Caco-2 (cell line): ENCODE measurements around the gene ANKRD13A. TPM values are rescaled to one million over a fixed set of nuclear protein-coding genes. Genes with fewer than 3 reads are reported as not detected.
"Not testable (repeated sequence)": the region's sequence is repeated elsewhere in the genome, so short reads cannot be mapped to it uniquely, and the experiment has no call there.

Source experiments
- BruUV-seq: library from RNA; stranded (reverse); fragments of 400-500 nt; replicated peaks from 2 replicates; lab custom pipeline; 2021; lab: Mats Ljungman, UMichigan
- CTCF ChIA-PET: fragments of 300-600 bp; sonication (Branson Sonifier 250); formaldehyde crosslinking; loops from one replicate; lab custom pipeline; 2022; ENCODE audit warnings: antibody characterized with exemption; lab: Charles Lee
- POLR2A ChIA-PET: fragments of 300-600 bp; sonication (Branson Sonifier 250); formaldehyde crosslinking; loops from one replicate; lab custom pipeline; 2022; ENCODE audit warnings: antibody characterized with exemption; lab: Charles Lee
- DNase-seq, 2 experiments: peaks; one replicate each; pipeline versions ENCODE4 v3.0.0 to v3.0.0-alpha.2; 2020 to 2022
- H3K27me3 ChIP-seq: replicated peaks from 2 replicates; pipeline ENCODE4 v1.6.0; 2011; ENCODE audit warnings: low read length; ENCODE audit not compliant: control insufficient read depth, insufficient read depth
- H3K36me3 ChIP-seq: 2 replicates; pipeline ENCODE4 v1.5.1; 2011; ENCODE audit warnings: low read length; ENCODE audit not compliant: control insufficient read depth, insufficient read depth
- H3K4me1 ChIP-seq: fragments of 250-450 bp; sonication (Bioruptor Pico); 2 replicates; pipeline ENCODE4 v1.5.1; 2020; ENCODE audit warnings: mild to moderate bottlenecking
- H3K4me3 ChIP-seq: 2 replicates; pipeline ENCODE4 v1.5.1; 2011; ENCODE audit warnings: low read depth, mild to moderate bottlenecking, control low read depth, low read length
- H3K9me3 ChIP-seq: fragments of 250-450 bp; sonication (Bioruptor Pico); 2 replicates; pipeline ENCODE4 v1.5.1; 2020; ENCODE audit warnings: mild to moderate bottlenecking, moderate library complexity
- H3K27ac Mint-ChIP-seq: one replicate; pipeline ENCODE4 v1.8.0; 2022; ENCODE audit warnings: mixed read lengths; ENCODE audit not compliant: unreplicated experiment
- H3K27me3 Mint-ChIP-seq: one replicate; pipeline ENCODE4 v1.8.0; 2022; ENCODE audit warnings: mixed read lengths; ENCODE audit not compliant: insufficient read depth, unreplicated experiment
- H3K36me3 Mint-ChIP-seq: one replicate; pipeline ENCODE4 v1.8.0; 2022; ENCODE audit warnings: mild to moderate bottlenecking, mixed read lengths; ENCODE audit not compliant: insufficient read depth, unreplicated experiment
- H3K4me1 Mint-ChIP-seq: one replicate; pipeline ENCODE4 v1.8.0; 2022; ENCODE audit warnings: low read depth, mixed read lengths; ENCODE audit not compliant: unreplicated experiment
- H3K4me3 Mint-ChIP-seq: one replicate; pipeline ENCODE4 v1.8.0; 2022; ENCODE audit warnings: mild to moderate bottlenecking, moderate library complexity, mixed read lengths; ENCODE audit not compliant: unreplicated experiment
- H3K9me3 Mint-ChIP-seq: one replicate; pipeline ENCODE4 v1.8.0; 2022; ENCODE audit warnings: mixed read lengths; ENCODE audit not compliant: unreplicated experiment
- intact Hi-C: fragments of 100-400 bp; cut with micrococcal nuclease; formaldehyde crosslinking; loops from one replicate; pipeline ENCODE4 v1.10.0; 2022; ENCODE audit not compliant: unreplicated experiment
- total RNA-seq: library from RNA; stranded (reverse); gene quantifications from 2 replicates; pipeline ENCODE4 v1.2.3, GENCODE V29; 2022
- TF ChIP-seq, protein P1 (sequence below), 2 experiments: fragments of 200-600 bp in 1 of 2; IDR thresholded peaks; 1 replicate in 1 of 2; 2 replicates in 1 of 2; pipeline versions ENCODE4 v1.5.1 to v1.8.0; 2011 to 2022; ENCODE audit warnings: antibody characterized with exemption in 1 of 2, control low read depth in 1 of 2, inconsistent platforms in 1 of 2, low read depth in 1 of 2, low read length in 1 of 2, mild to moderate bottlenecking in 1 of 2, moderate library complexity in 1 of 2; ENCODE audit not compliant: insufficient read depth in 1 of 2, severe bottlenecking in 1 of 2, unreplicated experiment in 1 of 2

The ANKRD13A gene
- total RNA-seq, 1 experiment from 2014 or later: 42.2 TPM

DNA sequence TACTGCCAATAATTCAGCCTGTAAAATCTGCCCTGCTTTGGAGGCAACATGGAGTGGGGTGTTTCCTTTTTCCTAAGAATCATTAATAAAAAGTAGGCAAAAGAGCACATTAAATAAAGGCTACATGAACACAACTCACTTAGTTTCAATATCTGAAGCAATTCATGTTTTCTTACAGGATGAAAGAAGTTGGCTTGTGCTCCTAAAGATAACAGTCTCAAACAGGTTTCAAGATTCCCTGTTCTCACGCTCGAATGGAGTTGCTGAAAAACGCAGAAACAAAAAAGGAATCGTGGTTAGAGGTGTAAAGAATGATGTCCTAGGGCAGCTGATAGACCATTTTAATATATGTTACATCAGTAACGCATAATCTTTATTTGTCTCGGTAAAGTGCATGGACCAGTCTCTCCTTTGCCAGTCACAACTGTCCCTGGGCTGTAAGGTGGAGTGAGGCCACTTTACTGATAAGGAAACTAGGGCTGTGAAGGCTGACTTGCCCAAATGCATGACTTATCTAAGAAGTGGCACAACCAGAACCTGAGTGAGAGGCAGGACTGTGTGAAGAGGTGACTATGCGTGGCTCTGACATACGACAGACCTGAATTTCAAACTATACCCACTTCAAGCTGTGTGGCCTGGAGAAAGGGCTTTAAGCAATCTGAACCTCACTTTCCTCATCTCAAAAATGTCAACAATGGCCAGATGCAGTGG is 15.6 kb upstream of the ANKRD13A start:
- Histone ChIP-seq H3K27me3 (no peaks in the 10 kb centered on the region), H3K36me3 (no peaks in the 10 kb centered on the region), H3K9me3 (no peaks in the 10 kb centered on the region), H3K4me1 (no peaks in the 10 kb centered on the region), H3K4me3 (no peak overlapping the region)
- no peaks in the 10 kb centered on the region for H3K9me3 Mint-ChIP-seq
- DNase-seq: no peak
- TF ChIP-seq, protein P1, sequence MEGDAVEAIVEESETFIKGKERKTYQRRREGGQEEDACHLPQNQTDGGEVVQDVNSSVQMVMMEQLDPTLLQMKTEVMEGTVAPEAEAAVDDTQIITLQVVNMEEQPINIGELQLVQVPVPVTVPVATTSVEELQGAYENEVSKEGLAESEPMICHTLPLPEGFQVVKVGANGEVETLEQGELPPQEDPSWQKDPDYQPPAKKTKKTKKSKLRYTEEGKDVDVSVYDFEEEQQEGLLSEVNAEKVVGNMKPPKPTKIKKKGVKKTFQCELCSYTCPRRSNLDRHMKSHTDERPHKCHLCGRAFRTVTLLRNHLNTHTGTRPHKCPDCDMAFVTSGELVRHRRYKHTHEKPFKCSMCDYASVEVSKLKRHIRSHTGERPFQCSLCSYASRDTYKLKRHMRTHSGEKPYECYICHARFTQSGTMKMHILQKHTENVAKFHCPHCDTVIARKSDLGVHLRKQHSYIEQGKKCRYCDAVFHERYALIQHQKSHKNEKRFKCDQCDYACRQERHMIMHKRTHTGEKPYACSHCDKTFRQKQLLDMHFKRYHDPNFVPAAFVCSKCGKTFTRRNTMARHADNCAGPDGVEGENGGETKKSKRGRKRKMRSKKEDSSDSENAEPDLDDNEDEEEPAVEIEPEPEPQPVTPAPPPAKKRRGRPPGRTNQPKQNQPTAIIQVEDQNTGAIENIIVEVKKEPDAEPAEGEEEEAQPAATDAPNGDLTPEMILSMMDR (IDR thresholded peaks at IDR 0.05; ENCODE audit: insufficient read depth in 1 of 2, low read depth in 1 of 2, low read length in 1 of 2, severe bottlenecking in 1 of 2, unreplicated experiment in 1 of 2): no peak
- no peaks in the 10 kb centered on the region for H3K4me1 Mint-ChIP-seq
- intact Hi-C loops: no loop called here
- ChIA-PET POLR2A (no interaction called here), CTCF (no interaction called here)
- no peaks in the 10 kb centered on the region for H3K27me3 Mint-ChIP-seq
- no peak overlapping the region for H3K27ac Mint-ChIP-seq
- peaks cover 67% of the 10 kb centered on the region for H3K36me3 Mint-ChIP-seq
- BruUV-seq: no TSS peak
- H3K4me3 Mint-ChIP-seq: no peak overlapping the region

DNA sequence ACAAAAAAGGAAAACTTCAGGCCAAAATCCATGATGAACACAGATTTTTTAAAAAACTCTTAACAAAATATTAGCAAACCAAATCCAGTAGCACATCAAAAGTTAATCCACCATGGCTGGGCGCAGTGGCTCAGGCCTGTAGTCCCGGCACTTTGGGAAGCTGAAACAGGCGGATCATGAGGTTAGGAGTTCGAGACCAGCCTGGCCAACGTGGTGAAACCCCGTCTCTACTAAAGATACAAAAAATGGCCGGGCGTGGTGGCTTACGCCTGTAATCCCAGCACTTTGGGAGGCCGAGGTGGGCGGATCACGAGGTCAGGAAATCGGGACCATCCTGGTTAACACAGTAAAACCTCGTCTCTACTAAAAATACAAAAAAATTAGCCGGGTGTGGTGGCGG is 13.0 kb upstream of the ANKRD13A start:
- BruUV-seq, DNase-seq, CTCF ChIA-PET, H3K27me3 ChIP-seq, intact Hi-C loops, H3K4me1 Mint-ChIP-seq, H3K4me1 ChIP-seq, H3K9me3 ChIP-seq, POLR2A ChIA-PET, H3K36me3 ChIP-seq, H3K9me3 Mint-ChIP-seq, H3K4me3 Mint-ChIP-seq, H3K4me3 ChIP-seq, H3K27me3 Mint-ChIP-seq, H3K27ac Mint-ChIP-seq: not testable (repeated sequence)
- peaks cover 56% of the 10 kb centered on the region for H3K36me3 Mint-ChIP-seq

DNA sequence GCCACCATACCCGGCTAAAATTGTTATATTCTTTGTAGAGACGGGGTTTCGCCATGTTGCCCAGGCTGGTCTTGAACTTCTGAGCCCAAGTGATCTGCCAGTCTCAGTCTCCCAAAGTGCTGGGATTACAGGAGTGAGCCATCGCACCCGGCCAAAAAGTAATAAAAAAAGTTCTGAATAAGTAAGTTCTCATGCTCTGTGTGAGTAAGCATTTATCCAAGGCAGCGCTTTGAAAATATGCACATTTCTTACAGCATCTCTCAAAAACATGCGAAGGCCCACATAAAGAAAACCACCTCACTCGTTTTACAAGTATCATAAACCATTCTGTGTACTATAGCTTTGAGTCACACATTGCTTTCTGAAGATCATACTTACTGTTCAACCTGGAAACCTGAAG is 11.6 kb upstream of the ANKRD13A start:
- Histone ChIP-seq H3K36me3 (no peaks in the 10 kb centered on the region), H3K4me1 (no peaks in the 10 kb centered on the region), H3K9me3 (no peaks in the 10 kb centered on the region), H3K27me3 (no peaks in the 10 kb centered on the region), H3K4me3 (no peak overlapping the region)
- Mint-ChIP-seq H3K9me3 (no peaks in the 10 kb centered on the region), H3K27ac (no peak overlapping the region), H3K4me3 (no peak overlapping the region), H3K4me1 (no peaks in the 10 kb centered on the region), H3K27me3 (no peaks in the 10 kb centered on the region), H3K36me3 (peaks cover 45% of the 10 kb centered on the region)
- no TSS peak for BruUV-seq
- POLR2A ChIA-PET: no interaction called here
- TF ChIP-seq, protein P1 (IDR thresholded peaks at IDR 0.05; ENCODE audit: insufficient read depth in 1 of 2, low read depth in 1 of 2, low read length in 1 of 2, severe bottlenecking in 1 of 2, unreplicated experiment in 1 of 2): no peak
- no peak for DNase-seq
- intact Hi-C loops: no loop called here
- CTCF ChIA-PET: no interaction called here
